Umbilical cord (tissue), 2 donors: Measurements from ENCODE around the gene SERTAD1. TPM values are rescaled to one million over a fixed set of nuclear protein-coding genes. Genes with fewer than 3 reads are reported as not detected.
A peak's percentile ranks its signal among the peaks of the same experiment; 100 is the strongest.

Experiments
- DNase-seq: peaks from one replicate; pipeline ENCODE4 v3.0.0-alpha.2; 2015; ENCODE audit warnings: low spot score
- total RNA-seq: library from RNA; depleted of rRNA; stranded (reverse); fragments of >200 nt; gene quantifications from one replicate; pipeline ENCODE4 v1.2.3, GENCODE V29; 2014; ENCODE audit warnings: low replicate concordance; ENCODE audit not compliant: insufficient read depth

SERTAD1 gene
- total RNA-seq, 1 donor from 2014 or later: 17.1 TPM

- DNase-seq: peak; percentile 88
Measured at GRCh38 chr19:40403262-40403984, 22.4 kb downstream of the SERTAD1 start.

- no peak for DNase-seq
Measured at GRCh38 chr19:40400559-40400958, 25.2 kb downstream of the SERTAD1 start.

- peak; percentile 43 for DNase-seq
Measured at GRCh38 chr19:40398417-40399131, 27.2 kb downstream of the SERTAD1 start.

- no peak for DNase-seq
Measured at GRCh38 chr19:40397568-40397906, 28.3 kb downstream of the SERTAD1 start.

GRCh38 chr19:40396886-40397567 lies 28.8 kb downstream of the SERTAD1 start:
- no peak for DNase-seq

GRCh38 chr19:40395956-40396355 lies 29.8 kb downstream of the SERTAD1 start:
- no peak for DNase-seq

- DNase-seq: no peak
Measured at GRCh38 chr19:40394816-40395210, 31.0 kb downstream of the SERTAD1 start.

GRCh38 chr19:40393894-40394815 lies 31.6 kb downstream of the SERTAD1 start:
- DNase-seq: no peak

- DNase-seq: no peak
Measured at GRCh38 chr19:40392894-40393517, 32.8 kb downstream of the SERTAD1 start.

- no peak for DNase-seq
Measured at GRCh38 chr19:40392123-40392522, 33.7 kb downstream of the SERTAD1 start.

- no peak for DNase-seq
Measured at GRCh38 chr19:40390084-40390742, 35.6 kb downstream of the SERTAD1 start, which contains the start of gene HIPK4. Gene HIPK4 (minus strand): TSS chr19:40390181. CDS start chr19:40389902, 279 bp downstream.

- no peak for DNase-seq
Measured at GRCh38 chr19:40389404-40390083, 36.2 kb downstream of the SERTAD1 start.

- no peak for DNase-seq
Measured at GRCh38 chr19:40388481-40388880, 37.3 kb downstream of the SERTAD1 start.

- DNase-seq: no peak
Measured at GRCh38 chr19:40387155-40387554, 38.6 kb downstream of the SERTAD1 start.

- DNase-seq: no peak
Measured at GRCh38 chr19:40383668-40384248, 42.0 kb downstream of the SERTAD1 start.

GRCh38 chr19:40381321-40381720 lies 44.5 kb downstream of the SERTAD1 start:
- no peak for DNase-seq

GRCh38 chr19:40380199-40381037 lies 45.4 kb downstream of the SERTAD1 start:
- no peak for DNase-seq

GRCh38 chr19:40379446-40380198 lies 46.2 kb downstream of the SERTAD1 start:
- DNase-seq: no peak
